Measurements from ENCODE around the gene FAM98B.

GRCh38 chr15:38477637-38478036 is 23.7 kb downstream of the FAM98B start:
- TF ChIP-seq CTCF (IDR thresholded peaks at IDR 0.05) (no peak), EZH2 (IDR thresholded peaks at IDR 0.05; ENCODE audit: borderline replicate concordance, insufficient read depth, low read depth, low read length, poor library complexity, severe bottlenecking) (no peak)

Measured in B cell (primary cell).